K562 (cell line): ENCODE measurements around the gene PLA2G15. TPM values are rescaled to one million over a fixed set of nuclear protein-coding genes. Genes with fewer than 3 reads are reported as not detected.

Experiments
- ATAC-seq: fragments of 200-7000 bp; cut with Tn5 transposase; 3 replicates; pipeline ENCODE4 v1.9.1; 2020; ENCODE audit warnings: moderate library complexity
- BruUV-seq: library from RNA; stranded (reverse); fragments of 400-500 nt; replicated peaks from 2 replicates; lab custom pipeline; 2021; lab: Mats Ljungman, UMichigan
- CTCF ChIA-PET: fragments of 300-600 bp; formaldehyde crosslinking; extraction: SDS; loops from one replicate; lab custom pipeline; 2021; ENCODE audit warnings: low intra/inter-chr PET ratio; lab: Yijun Ruan, JAX
- POLR2A ChIA-PET: fragments of 300-600, 350-650 bp; sonication (Branson Sonifier 250); formaldehyde crosslinking; extraction: SDS; loops from one replicate; lab custom pipeline; 2021; ENCODE audit warnings: antibody characterized with exemption, inconsistent platforms; lab: Yijun Ruan, JAX
- DNase-seq, 4 experiments: peaks; one replicate each; pipeline versions ENCODE4 v3.0.0 to v3.0.0-alpha.2; 2011 to 2018; ENCODE audit warnings: low spot score in 3 of 4, mixed read lengths in 3 of 4; ENCODE audit errors: extremely low read depth in 1 of 4
- FAIRE-seq: peaks from 2 replicates; lab custom pipeline; 2011; peaks lifted over from hg19 to GRCh38; lab: Jason Lieb, UNC
- H2AFZ ChIP-seq: 2 replicates; pipeline ENCODE4 v1.6.0; 2011; ENCODE audit warnings: low read depth, low read length, control low read depth, inconsistent platforms
- H3K27ac ChIP-seq: fragments of 200-600 bp; 3 replicates; pipeline ENCODE4 v1.8.0; 2011; ENCODE audit warnings: low read depth, mild to moderate bottlenecking, control low read depth, inconsistent platforms, low read length, moderate library complexity, mixed read lengths; ENCODE audit errors: extremely low read depth
- H3K27me3 ChIP-seq, 2 experiments: fragments of 300-600 bp in 1 of 2; 2 replicates in 1 of 2; 3 replicates in 1 of 2; pipeline versions ENCODE4 v1.6.0 to v1.8.0; 2011; ENCODE audit warnings: inconsistent platforms in 2 of 2, low read length in 2 of 2, mild to moderate bottlenecking in 1 of 2, mixed read lengths in 1 of 2, moderate library complexity in 1 of 2; ENCODE audit not compliant: control insufficient read depth in 2 of 2, insufficient read depth in 2 of 2
- H3K36me3 ChIP-seq: fragments of 300-600 bp; 3 replicates; pipeline ENCODE4 v1.8.0; 2011; ENCODE audit warnings: mild to moderate bottlenecking, low read length, inconsistent platforms; ENCODE audit not compliant: control insufficient read depth, insufficient read depth
- H3K4me1 ChIP-seq, 2 experiments: fragments of 200-600 bp in 1 of 2; replicated peaks in 1 of 2; 2 replicates in 1 of 2; 3 replicates in 1 of 2; pipeline versions ENCODE4 v1.5.1 to v1.8.0; 2011; ENCODE audit warnings: inconsistent platforms in 2 of 2, low read length in 2 of 2, mild to moderate bottlenecking in 1 of 2, mixed read lengths in 1 of 2, moderate library complexity in 1 of 2; ENCODE audit not compliant: control insufficient read depth in 2 of 2, insufficient read depth in 2 of 2
- H3K4me2 ChIP-seq: 2 replicates; pipeline ENCODE4 v1.6.1; 2011; ENCODE audit warnings: low read length, control low read depth, inconsistent platforms, mixed read lengths; ENCODE audit not compliant: insufficient read depth
- H3K4me3 ChIP-seq: fragments of 200-600 bp; sonication (generic), shearing (Covaris generic); 2 replicates; pipeline ENCODE4 v1.5.1; 2016; ENCODE audit warnings: control low read depth, inconsistent platforms
- H3K79me2 ChIP-seq: fragments of 200-600 bp; 3 replicates; pipeline ENCODE4 v1.8.0; 2011; ENCODE audit warnings: low read length, inconsistent platforms; ENCODE audit not compliant: control insufficient read depth, insufficient read depth
- H3K9ac ChIP-seq, 2 experiments: 2 replicates each; pipeline versions ENCODE4 v1.6.0 to v1.6.1; 2011; ENCODE audit warnings: low read depth in 2 of 2, low read length in 2 of 2, control low read depth in 1 of 2, inconsistent platforms in 1 of 2, mild to moderate bottlenecking in 1 of 2, mixed read lengths in 1 of 2; ENCODE audit not compliant: insufficient read depth in 1 of 2
- H3K9me1 ChIP-seq: one replicate; pipeline ENCODE4 v1.6.0; 2011; ENCODE audit warnings: inconsistent platforms, mild to moderate bottlenecking, low read length, moderate library complexity; ENCODE audit not compliant: control insufficient read depth, insufficient read depth
- H3K9me3 ChIP-seq: replicated peaks from 2 replicates; pipeline ENCODE4 v1.5.1; 2011; ENCODE audit warnings: low read depth, low read length, inconsistent platforms; ENCODE audit not compliant: control insufficient read depth, insufficient read depth
- H4K20me1 ChIP-seq: replicated peaks from 2 replicates; pipeline ENCODE4 v1.6.1; 2011; ENCODE audit warnings: low read length, inconsistent platforms, mixed read lengths; ENCODE audit not compliant: control insufficient read depth, insufficient read depth
- GABPA ChIP-seq: fragments of 200-800 bp; sonication (Bioruptor generic); conservative IDR thresholded peaks from 2 replicates; pipeline ENCODE4 v1.6.1; 2016; ENCODE audit warnings: low read depth, missing genetic modification characterization, missing compliant biosample characterization
- KLF10 ChIP-seq: fragments of 250-450 bp; sonication (Bioruptor Pico); IDR thresholded peaks from 2 replicates; pipeline ENCODE4 v1.6.1; 2021; ENCODE audit warnings: matching md5 sums
- NELFE ChIP-seq: IDR thresholded peaks from 2 replicates; pipeline ENCODE4 v1.6.1; 2011; ENCODE audit warnings: mild to moderate bottlenecking; ENCODE audit not compliant: insufficient read depth, insufficient read length
- PHF20 ChIP-seq: fragments of 450-650 bp; IDR thresholded peaks from 2 replicates; pipeline ENCODE4 v1.6.1; 2018; ENCODE audit not compliant: partially characterized antibody
- PHF21A ChIP-seq: fragments of 450-650 bp; IDR thresholded peaks from 2 replicates; pipeline ENCODE4 v1.6.1; 2017; ENCODE audit warnings: low read depth, borderline replicate concordance
- SLC30A9 ChIP-seq: fragments of 250-450 bp; sonication (Bioruptor Pico); IDR thresholded peaks from 2 replicates; pipeline ENCODE4 v1.8.0; 2022; ENCODE audit warnings: mild to moderate bottlenecking, moderate library complexity
- ZBTB26 ChIP-seq: fragments of 450-650 bp; formaldehyde crosslinking; IDR thresholded peaks from 2 replicates; pipeline ENCODE4 v1.4.0; 2022; ENCODE audit warnings: missing genetic modification characterization
- ZKSCAN3 ChIP-seq: fragments of 250-450 bp; sonication (Bioruptor Pico); IDR thresholded peaks from 2 replicates; pipeline ENCODE4 v1.4.0; 2020
- ZMIZ1 ChIP-seq, 2 experiments: fragments of 150-350 bp in 1 of 2; IDR thresholded peaks; 2 replicates each; pipeline ENCODE4 v1.6.1; 2012 to 2016; ENCODE audit warnings: low read depth in 2 of 2, low read length in 2 of 2, mild to moderate bottlenecking in 1 of 2, moderate library complexity in 1 of 2
- ZNF121 ChIP-seq: sonication (generic); formaldehyde crosslinking; conservative IDR thresholded peaks from 2 replicates; pipeline ENCODE4 v1.8.0; 2022; ENCODE audit warnings: missing genetic modification reagents
- WGBS: fragments of 100-300 bp; shearing (Covaris generic); methylation state at CpG from one replicate; pipeline ENCODE4 v1.1.6; 2016; ENCODE audit warnings: low coverage, mixed read lengths; ENCODE audit not compliant: insufficient coverage; ENCODE audit errors: missing lambda C conversion rate; 5-methylcytosine and 5-hydroxymethylcytosine counted together
- in situ Hi-C: fragments of 300-500 bp; cut with MboI; formaldehyde crosslinking; loops from 4 replicates; pipeline ENCODE4 v1.15.0; 2018; ENCODE audit warnings: inconsistent platforms, mixed read lengths
- intact Hi-C: fragments of 100-400 bp; cut with micrococcal nuclease; formaldehyde crosslinking; loops from 2 replicates; pipeline ENCODE4 v1.14.2; 2022
- polyA plus RNA-seq, 8 experiments: library from polyadenylated mRNA; depleted of rRNA in 4 of 8; stranded (reverse) in 5 of 8; unstranded in 3 of 8; fragments of >200 nt; fragmentation: Nextera tagmentation in 2 of 8; fragmentation: Illumina TruSeq in 1 of 8; extraction: Ambion mirVana in 2 of 8; extraction: Trizol in 1 of 8; gene quantifications; 2 replicates each; pipeline versions ENCODE4 v1.2.1 to v1.2.3, GENCODE V29; 2011 to 2014; ENCODE audit warnings: inconsistent platforms in 1 of 8, missing spikeins in 1 of 8
- total RNA-seq, 7 experiments: library from RNA; depleted of rRNA in 6 of 7; stranded (reverse); fragments of >200 nt in 6 of 7; fragmentation: Illumina TruSeq in 2 of 7; extraction: Trizol in 2 of 7; gene quantifications; 2 replicates each; pipeline versions ENCODE4 v1.2.1 to v1.2.3, GENCODE V29; 2011 to 2021; ENCODE audit warnings: low replicate concordance in 1 of 7

The PLA2G15 gene
- total and polyA plus RNA-seq, 9 of the 15 experiments (the other 6 are each of a cell fraction or from before 2014, with no cell fraction given): 0.42 to 8.6 (median 4.8) TPM

GRCh38 chr16:68284847-68285246 lies 39.7 kb downstream of the PLA2G15 start (continued):
- TF ChIP-seq ZMIZ1 (IDR thresholded peaks at IDR 0.05; ENCODE audit: low read depth in 2 of 2, low read length in 2 of 2): no peak
- TF ChIP-seq NELFE: no peak

- Histone ChIP-seq H3K9me1 (no peaks in the 10 kb centered on the region), H3K9ac (no peak overlapping the region), H4K20me1 (peaks cover 7% of the 10 kb centered on the region; the same call in 1 of the 2 replicates), H3K27ac (no peak overlapping the region), H2AFZ (no peak overlapping the region), H3K79me2 (peaks cover 32% of the 10 kb centered on the region), H3K4me3 (no peak overlapping the region), H3K27me3 (no peaks in the 10 kb centered on the region), H3K9me3 (no peaks in the 10 kb centered on the region), H3K4me2 (no peak overlapping the region), H3K36me3 (peaks cover 78% of the 10 kb centered on the region), H3K4me1 (peaks cover 14 to 37% of the 10 kb centered on the region in 2 experiments)
- TF ChIP-seq KLF10 (CRISPR knock-in tag): no peak
- TF ChIP-seq ZBTB26 (CRISPR knock-in tag): no peak
- no peak for TF ChIP-seq PHF20
- no peak for TF ChIP-seq GABPA (tag)
- no peak for TF ChIP-seq ZKSCAN3 (CRISPR knock-in tag)
- no peak for TF ChIP-seq PHF21A
- TF ChIP-seq ZNF121 (CRISPR knock-in tag): peak; percentile 80
- TF ChIP-seq NELFE: no peak
- TF ChIP-seq SLC30A9 (CRISPR knock-in tag): no peak
- DNase-seq: no peak
- ChIA-PET POLR2A (interaction anchor here (0.8 to 1.4 kb wide), 5 partner anchors 9 to 20 kb away, joined by 3 to 6 read pairs (median 3); no protein-coding TSS in a partner anchor), CTCF (no interaction called here)
- no TSS peak for BruUV-seq
- in situ Hi-C loops: no loop called here
- no peak for ATAC-seq
- FAIRE-seq: no peak
- intact Hi-C loops: no loop called here
- 88% methylated on average over 3 of the region's 3 CpGs for WGBS
Observed at GRCh38 chr16:68285683-68286082, 40.5 kb downstream of the PLA2G15 start.
